HG03108 (cell line): ENCODE data around the gene MYH9.
"Not testable (repeated sequence)": the region's sequence is repeated elsewhere in the genome, so short reads cannot be mapped to it uniquely, and the experiment has no call there.

Experiments
- ATAC-seq: cut with Tn5 transposase; IDR thresholded peaks from one replicate; pipeline ENCODE4 v1.9.1; 2021; ENCODE audit warnings: moderate library complexity; ENCODE audit not compliant: unreplicated experiment

MYH9 gene

GRCh38 chr22:36297568-36297967 lies 90.2 kb downstream of the MYH9 start:
- no peak for ATAC-seq

DNA sequence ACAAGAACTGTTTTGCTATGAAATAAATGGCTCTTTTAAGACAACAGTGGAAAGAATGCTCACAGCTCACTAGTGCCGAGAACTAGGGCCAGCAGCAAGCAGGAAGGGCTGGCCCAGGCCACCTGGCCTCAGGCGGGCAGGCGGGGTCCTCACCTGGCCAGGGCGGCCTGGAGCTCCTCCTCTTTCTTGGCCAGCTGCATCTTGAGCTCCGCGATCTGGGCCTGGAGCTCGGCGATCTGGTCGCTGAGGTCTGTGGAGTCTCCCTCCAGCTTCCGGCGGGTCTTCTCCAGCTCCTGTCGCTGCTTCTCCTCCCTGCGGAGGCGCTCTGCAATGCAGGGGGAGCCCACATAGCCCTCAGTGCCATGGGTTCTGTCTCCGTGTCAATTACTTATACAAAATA lies 91.1 kb downstream of the MYH9 start:
- no peak for ATAC-seq

DNA sequence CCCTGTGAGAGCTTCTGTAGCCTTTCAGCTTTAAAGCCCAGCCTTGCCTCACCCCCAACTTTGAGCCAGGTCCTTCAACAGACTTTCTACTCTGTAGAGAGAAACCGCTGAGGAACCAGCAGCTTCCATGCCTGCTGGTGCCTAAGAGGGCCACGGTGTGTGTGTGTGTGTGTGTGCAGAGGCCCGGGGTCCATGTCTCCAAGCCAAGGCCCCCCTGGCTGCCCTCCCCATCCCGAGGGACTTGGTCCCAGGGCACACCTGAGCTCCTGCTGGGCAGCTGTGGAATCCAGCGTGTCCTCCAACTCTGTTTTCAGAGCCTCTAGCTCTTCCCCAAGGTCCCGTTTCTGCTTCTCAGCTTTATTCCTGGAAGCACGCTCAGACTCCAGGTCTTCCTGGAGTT lies 92.5 kb downstream of the MYH9 start:
- no peak for ATAC-seq

DNA sequence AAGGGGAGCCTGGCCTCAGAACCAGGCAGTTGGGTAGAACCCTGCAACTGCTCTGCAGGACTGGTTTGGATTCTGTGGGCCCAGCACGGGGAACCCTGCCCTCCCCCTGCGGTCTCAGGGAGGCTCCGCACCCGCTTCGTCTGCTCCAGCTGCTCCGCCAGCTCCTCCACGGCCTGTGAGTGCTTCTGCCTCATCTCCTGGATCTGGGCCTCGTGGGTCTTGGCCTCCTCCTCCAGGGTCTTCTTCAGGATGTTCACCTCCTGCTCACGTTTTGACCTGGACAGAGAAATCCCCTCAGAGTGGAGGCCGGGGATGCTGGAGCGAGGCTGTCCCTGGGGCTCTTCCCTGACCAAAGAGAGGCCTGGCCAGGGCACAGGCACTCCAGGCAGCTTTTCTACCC lies 93.0 kb downstream of the MYH9 start:
- ATAC-seq, result no peak

- no peak for ATAC-seq
Observed at GRCh38 chr22:36294293-36294620, 93.5 kb downstream of the MYH9 start.

DNA sequence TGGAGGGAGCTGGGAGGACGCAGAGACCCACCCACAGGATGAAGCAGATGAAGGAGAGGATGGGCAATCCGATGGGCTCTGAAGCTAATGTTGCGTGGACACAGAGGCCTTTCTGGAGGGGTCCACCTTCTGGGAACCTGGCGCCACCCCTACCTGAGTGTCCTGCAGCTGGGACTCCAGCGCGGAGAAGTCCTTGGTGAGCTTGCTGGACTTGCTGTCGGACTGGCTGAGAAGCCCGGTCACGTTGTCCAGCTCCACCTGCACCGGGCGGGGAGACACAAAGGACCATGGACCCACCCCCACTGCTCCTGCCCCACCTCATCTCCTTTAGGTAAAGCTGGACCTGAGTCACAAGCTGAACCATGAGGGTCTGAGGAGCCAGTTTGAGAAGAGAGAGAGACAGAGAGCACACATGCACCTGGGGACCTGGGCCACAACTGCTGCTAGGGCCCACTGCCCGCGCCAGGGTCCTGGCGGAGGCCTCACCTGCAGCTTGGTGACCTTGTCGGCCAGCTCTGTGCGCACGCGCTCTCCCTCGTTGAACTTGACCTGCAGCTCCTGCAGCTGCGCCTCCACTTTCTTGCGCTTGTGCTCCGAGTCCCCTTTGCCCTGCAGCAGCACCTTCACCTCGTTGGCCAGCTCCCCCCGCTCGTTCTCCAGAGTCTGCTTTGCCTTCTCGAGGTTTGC lies 94.0 kb downstream of the MYH9 start:
- no peak for ATAC-seq

GRCh38 chr22:36292823-36293530 lies 94.8 kb downstream of the MYH9 start:
- no peak for ATAC-seq

- ATAC-seq, result no peak
Observed at GRCh38 chr22:36291831-36292740, 95.7 kb downstream of the MYH9 start.

DNA sequence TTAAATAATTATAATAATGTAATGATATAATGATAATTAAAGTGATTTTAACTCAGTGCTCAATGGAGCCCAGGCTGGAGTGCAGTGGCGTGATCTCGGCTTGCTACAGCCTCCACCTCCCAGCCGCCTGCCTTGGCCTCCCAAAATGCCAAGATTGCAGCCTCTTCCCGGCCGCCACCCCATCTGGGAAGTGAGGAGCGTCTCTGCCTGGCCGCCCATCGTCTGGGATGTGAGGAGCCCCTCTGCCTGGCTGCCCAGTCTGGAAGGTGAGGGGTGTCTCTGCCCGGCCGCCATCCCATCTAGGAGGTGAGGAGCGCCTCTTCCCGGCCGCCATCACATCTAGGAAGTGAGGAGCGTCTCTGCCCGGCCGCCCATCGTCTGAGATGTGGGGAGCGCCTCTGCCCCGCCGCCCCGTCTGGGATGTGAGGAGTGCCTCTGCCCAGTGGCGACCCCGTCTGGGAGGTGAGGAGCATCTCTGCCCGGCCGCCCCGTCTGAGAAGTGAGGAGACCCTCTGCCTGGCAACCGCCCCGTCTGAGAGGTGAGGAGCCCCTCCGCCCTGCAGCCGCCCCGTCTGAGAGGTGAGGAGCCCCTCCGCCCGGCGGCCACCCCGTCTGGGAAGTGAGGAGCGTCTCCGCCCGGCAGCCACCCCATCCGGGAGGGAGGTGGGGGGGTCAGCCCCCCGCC lies 97.2 kb downstream of the MYH9 start:
- not testable (repeated sequence) for ATAC-seq

- ATAC-seq, result not testable (repeated sequence)
Observed at GRCh38 chr22:36289948-36290371, 97.8 kb downstream of the MYH9 start.

GRCh38 chr22:36289406-36289870 lies 98.3 kb downstream of the MYH9 start:
- ATAC-seq, result no peak

- no peak for ATAC-seq
Observed at GRCh38 chr22:36288571-36289405, 99.0 kb downstream of the MYH9 start.

DNA sequence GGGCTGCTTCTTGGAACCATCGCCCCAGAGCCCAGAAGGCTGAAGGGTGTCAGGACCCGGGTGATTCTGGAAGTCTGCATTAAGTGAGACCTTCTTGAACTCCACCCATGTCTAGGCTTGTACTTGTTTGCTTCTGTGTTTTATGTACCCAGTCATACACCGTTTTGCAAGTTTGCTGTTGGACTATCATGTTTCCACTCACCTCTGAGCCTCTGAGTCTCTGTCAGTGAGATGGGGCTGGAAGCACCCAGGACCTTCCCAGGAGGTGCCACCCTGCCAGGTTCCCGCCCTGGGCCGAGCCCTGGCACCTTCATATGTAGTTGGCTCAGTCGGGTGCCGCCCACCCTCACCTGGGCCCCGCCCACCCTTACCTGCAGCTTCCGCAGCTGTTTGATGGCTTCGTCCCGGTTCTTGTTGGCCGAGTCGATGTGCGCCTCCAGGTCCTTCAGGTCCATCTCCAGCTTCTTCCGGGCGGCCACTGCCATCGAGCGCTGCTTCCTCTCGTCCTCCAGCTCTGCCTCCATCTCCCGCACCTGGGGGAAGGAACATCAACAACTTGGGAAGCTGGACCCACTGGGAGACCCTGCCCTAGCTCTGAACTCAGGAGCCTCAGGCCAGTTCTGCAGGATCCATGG lies 99.8 kb downstream of the MYH9 start:
- ATAC-seq, result no peak

DNA sequence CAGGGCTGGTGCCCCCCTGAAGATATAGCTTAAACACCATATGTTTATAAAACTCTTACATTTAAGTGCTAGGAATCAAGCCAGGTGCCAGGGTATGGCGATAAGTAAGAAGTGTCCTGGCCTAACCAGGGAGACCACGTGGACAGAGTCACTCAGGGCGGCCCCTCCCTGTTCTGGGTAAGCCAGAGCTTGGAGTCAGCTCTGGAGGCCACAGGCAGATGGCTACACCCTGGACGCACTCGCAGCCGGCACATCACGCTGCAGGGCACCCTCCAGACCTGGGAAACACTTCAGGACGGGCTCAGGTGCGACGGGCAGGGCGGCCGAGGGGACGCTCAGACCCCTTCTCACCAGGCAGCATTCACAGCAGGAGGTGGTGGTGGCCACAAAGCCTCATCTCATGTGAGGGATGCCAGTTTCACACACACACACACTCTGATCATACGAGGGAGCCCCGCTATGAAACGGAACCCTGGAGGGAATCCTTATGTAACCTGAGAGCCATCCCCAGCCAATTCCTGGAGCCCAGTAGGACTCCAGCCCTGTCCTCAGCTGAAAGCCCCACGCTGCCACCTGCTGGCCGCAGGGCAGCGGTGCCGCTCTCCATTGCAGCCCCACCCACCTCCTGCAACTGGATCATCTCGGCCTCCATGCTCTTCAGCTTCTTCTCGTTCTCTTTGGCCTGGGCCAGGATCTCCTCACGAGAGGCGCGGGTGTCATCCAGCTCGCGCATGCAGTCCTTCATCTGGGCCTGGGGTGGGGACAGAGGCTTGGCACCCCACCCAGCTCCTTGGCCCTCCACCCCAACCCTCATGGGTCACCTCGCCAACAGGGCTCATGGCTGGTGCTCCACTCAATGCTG lies 101.4 kb downstream of the MYH9 start:
- ATAC-seq, result no peak

DNA sequence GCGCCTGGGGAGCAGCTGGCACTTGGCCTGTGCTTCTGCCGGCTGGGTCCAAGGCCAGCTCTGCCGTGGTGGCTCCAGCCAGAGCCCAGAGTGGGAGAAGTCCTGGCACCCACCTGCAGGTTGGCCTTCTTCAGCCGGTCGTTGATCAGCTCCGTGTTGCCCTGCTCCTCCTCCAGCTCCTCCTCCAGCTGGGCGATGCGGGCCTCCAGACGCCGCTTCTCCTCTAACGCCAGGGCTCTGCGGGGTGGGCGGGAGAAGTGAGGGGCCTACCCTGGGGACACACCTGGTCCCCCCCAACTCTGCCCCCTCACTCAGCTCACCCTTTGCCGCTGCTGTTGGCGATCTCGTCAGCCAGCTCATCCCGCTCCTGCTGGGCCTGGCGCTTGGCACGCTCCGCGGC lies 102.2 kb downstream of the MYH9 start:
- no peak for ATAC-seq

- no peak for ATAC-seq
Observed at GRCh38 chr22:36285017-36285416, 102.8 kb downstream of the MYH9 start.

- no peak for ATAC-seq
Observed at GRCh38 chr22:36284171-36284571, 103.6 kb downstream of the MYH9 start.

GRCh38 chr22:36282328-36282831 lies 105.4 kb downstream of the MYH9 start:
- no peak for ATAC-seq
